GM21717 (cell line): Measurements from ENCODE around the gene PSMB8.

Experiments
- ATAC-seq: cut with Tn5 transposase; IDR thresholded peaks from one replicate; pipeline ENCODE4 v1.9.1; 2021; ENCODE audit warnings: mild to moderate bottlenecking, moderate library complexity; ENCODE audit not compliant: unreplicated experiment

The PSMB8 gene

GRCh38 chr6:32857156-32857891 is 13.5 kb upstream of the PSMB8 start:
- no peak for ATAC-seq

GRCh38 chr6:32855467-32856174 is 11.8 kb upstream of the PSMB8 start:
- no peak for ATAC-seq

- ATAC-seq = peak; percentile 10
Observed at GRCh38 chr6:32854376-32855178, 10.7 kb upstream of the PSMB8 start.

- ATAC-seq = peak; percentile 67
Observed at GRCh38 chr6:32853541-32854375, 9.9 kb upstream of the PSMB8 start, which contains the start of the genes PSMB9 and TAP1. Gene PSMB9 (plus strand): TSS chr6:32854192. CDS start chr6:32854230, 38 bp downstream. Gene TAP1 (minus strand): TSS chr6:32853704. CDS start chr6:32853636, 68 bp downstream.

- peak; percentile 23 for ATAC-seq
Observed at GRCh38 chr6:32852844-32853540, 9.1 kb upstream of the PSMB8 start.

GRCh38 chr6:32852018-32852843 is 8.4 kb upstream of the PSMB8 start:
- ATAC-seq = no peak

GRCh38 chr6:32851025-32851424 is 7.2 kb upstream of the PSMB8 start:
- ATAC-seq = no peak

- no peak for ATAC-seq
Observed at GRCh38 chr6:32849126-32849525, 5.3 kb upstream of the PSMB8 start.

GRCh38 chr6:32847795-32848194 is 3.9 kb upstream of the PSMB8 start:
- ATAC-seq = no peak

- ATAC-seq = no peak
Observed at GRCh38 chr6:32847004-32847403, 3.2 kb upstream of the PSMB8 start.

GRCh38 chr6:32845384-32845884 is 1.6 kb upstream of the PSMB8 start:
- ATAC-seq = no peak

- no peak for ATAC-seq
Observed at GRCh38 chr6:32844839-32845383, 1.1 kb upstream of the PSMB8 start.

GRCh38 chr6:32843331-32843978 is 392 bp downstream of the PSMB8 start:
- ATAC-seq = no peak

GRCh38 chr6:32842690-32843089 is 1.2 kb downstream of the PSMB8 start:
- no peak for ATAC-seq

GRCh38 chr6:32842021-32842650 is 1.7 kb downstream of the PSMB8 start:
- no peak for ATAC-seq

GRCh38 chr6:32840604-32841246 is 3.1 kb downstream of the PSMB8 start:
- ATAC-seq = no peak

- no peak for ATAC-seq
Observed at GRCh38 chr6:32839356-32839755, 4.5 kb downstream of the PSMB8 start.
